Spleen (tissue), 7 donors: ENCODE data around the gene MYO1G.

ENCODE experiments used
- POLR2A ChIP-seq, 3 donors: fragments of 450-650 bp; IDR thresholded peaks; one replicate each; pipeline ENCODE4 v1.5.1; 2017; ENCODE audit warnings: antibody characterized with exemption in 3 of 3, mild to moderate bottlenecking in 1 of 3
- TF ChIP-seq, protein P1 (sequence below), 11 experiments: fragments of 200-600 bp in 7 of 11; fragments of 450-650 bp in 4 of 11; sonication (generic) in 4 of 11; IDR thresholded peaks in 8 of 11; conservative IDR thresholded peaks in 3 of 11; 1 replicate in 7 of 11; 2 replicates in 4 of 11; pipeline versions ENCODE4 v1.4.0 to v1.8.0; 2016 to 2021; ENCODE audit warnings: antibody characterized with exemption in 11 of 11, inconsistent platforms in 4 of 11, mild to moderate bottlenecking in 1 of 11
- donor health status: DM: no; HTN: no; CAD: no; lungs with moderate emphysema.
- donor health status: DM: no; HTN: no; CAD: no.
- donor health status: DM: no; HTN: no; CAD: no.

DNA sequence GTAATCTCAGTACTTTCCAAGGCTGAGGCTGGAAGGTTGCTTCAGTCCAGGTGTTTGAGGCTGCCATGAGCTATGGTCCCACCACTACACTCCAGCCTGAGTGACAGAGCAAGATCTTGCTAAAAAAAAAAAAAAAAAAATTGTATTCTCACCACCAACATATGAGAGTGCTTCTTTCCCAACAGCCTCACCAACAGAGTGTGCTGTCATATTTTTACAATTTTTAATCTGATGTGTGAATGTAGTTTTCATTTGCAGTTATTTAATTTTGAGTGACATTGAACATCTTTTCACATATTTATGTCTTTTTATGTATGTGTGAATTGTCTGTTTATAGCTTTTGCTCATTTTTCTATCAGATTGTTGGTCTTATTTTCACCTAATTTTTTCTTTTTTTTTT, 35.2 kb downstream of the MYO1G start:
- TF ChIP-seq POLR2A (IDR thresholded peaks at IDR 0.05) = no peak
- TF ChIP-seq, protein P1, sequence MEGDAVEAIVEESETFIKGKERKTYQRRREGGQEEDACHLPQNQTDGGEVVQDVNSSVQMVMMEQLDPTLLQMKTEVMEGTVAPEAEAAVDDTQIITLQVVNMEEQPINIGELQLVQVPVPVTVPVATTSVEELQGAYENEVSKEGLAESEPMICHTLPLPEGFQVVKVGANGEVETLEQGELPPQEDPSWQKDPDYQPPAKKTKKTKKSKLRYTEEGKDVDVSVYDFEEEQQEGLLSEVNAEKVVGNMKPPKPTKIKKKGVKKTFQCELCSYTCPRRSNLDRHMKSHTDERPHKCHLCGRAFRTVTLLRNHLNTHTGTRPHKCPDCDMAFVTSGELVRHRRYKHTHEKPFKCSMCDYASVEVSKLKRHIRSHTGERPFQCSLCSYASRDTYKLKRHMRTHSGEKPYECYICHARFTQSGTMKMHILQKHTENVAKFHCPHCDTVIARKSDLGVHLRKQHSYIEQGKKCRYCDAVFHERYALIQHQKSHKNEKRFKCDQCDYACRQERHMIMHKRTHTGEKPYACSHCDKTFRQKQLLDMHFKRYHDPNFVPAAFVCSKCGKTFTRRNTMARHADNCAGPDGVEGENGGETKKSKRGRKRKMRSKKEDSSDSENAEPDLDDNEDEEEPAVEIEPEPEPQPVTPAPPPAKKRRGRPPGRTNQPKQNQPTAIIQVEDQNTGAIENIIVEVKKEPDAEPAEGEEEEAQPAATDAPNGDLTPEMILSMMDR (IDR thresholded peaks at IDR 0.05 in 8 of 11, conservative IDR thresholded peaks at IDR 0.05 in 3 of 11) = no peak
